Endothelial cell of umbilical vein (primary cell): ENCODE data around the gene EFHC2. TPM values are rescaled to one million over a fixed set of nuclear protein-coding genes. Genes with fewer than 3 reads are reported as not detected.

Experiments
- BruUV-seq: library from RNA; stranded (reverse); fragments of 400-500 nt; replicated peaks from 2 replicates; lab custom pipeline; 2021; lab: Mats Ljungman, UMichigan
- CTCF ChIA-PET: fragments of 300-600, 350-600 bp; sonication (Branson Sonifier 250); formaldehyde crosslinking; loops from one replicate; lab custom pipeline; 2021; ENCODE audit warnings: antibody characterized with exemption, inconsistent platforms; lab: Charles Lee
- POLR2A ChIA-PET: fragments of 300-600, 350-600 bp; sonication (Branson Sonifier 250); formaldehyde crosslinking; loops from one replicate; lab custom pipeline; 2021; ENCODE audit warnings: antibody characterized with exemption, inconsistent platforms; lab: Charles Lee
- DNase-seq: peaks from one replicate; pipeline ENCODE4 v3.0.0-alpha.2; 2011; ENCODE audit warnings: low read depth, low spot score
- FAIRE-seq: peaks from 2 replicates; lab custom pipeline; 2011; peaks lifted over from hg19 to GRCh38; lab: Jason Lieb, UNC
- H2AFZ ChIP-seq: 2 replicates; pipeline ENCODE4 v1.6.0; 2012; ENCODE audit warnings: low read depth, low read length, control low read depth, inconsistent platforms
- H3K27ac ChIP-seq: 2 replicates; pipeline ENCODE4 v1.5.1; 2011; ENCODE audit warnings: low read depth, mild to moderate bottlenecking, control low read depth, low read length, moderate library complexity; ENCODE audit not compliant: insufficient read depth
- H3K27me3 ChIP-seq, 2 experiments: 2 replicates each; pipeline versions ENCODE4 v1.6.0 to v1.6.1; 2011; ENCODE audit warnings: low read length in 2 of 2, mixed read lengths in 1 of 2; ENCODE audit not compliant: control insufficient read depth in 2 of 2, insufficient read depth in 2 of 2
- H3K36me3 ChIP-seq, 2 experiments: 2 replicates in 1 of 2; 3 replicates in 1 of 2; pipeline ENCODE4 v1.5.1; 2011; ENCODE audit warnings: low read length in 2 of 2, mild to moderate bottlenecking in 1 of 2, moderate library complexity in 1 of 2; ENCODE audit not compliant: control insufficient read depth in 2 of 2, insufficient read depth in 2 of 2; ENCODE audit errors: extremely low read depth in 1 of 2
- H3K4me1 ChIP-seq: 3 replicates; pipeline ENCODE4 v1.5.1; 2011; ENCODE audit warnings: mild to moderate bottlenecking, low read length; ENCODE audit not compliant: control insufficient read depth, insufficient read depth; ENCODE audit errors: extremely low read depth
- H3K4me2 ChIP-seq: 2 replicates; pipeline ENCODE4 v1.6.1; 2011; ENCODE audit warnings: low read length, control low read depth, mixed read lengths; ENCODE audit not compliant: insufficient read depth
- H3K4me3 ChIP-seq, 3 experiments: fragments of 200-600 bp in 1 of 3; sonication (generic), shearing (Covaris generic) in 1 of 3; replicated peaks in 1 of 3; 2 replicates each; pipeline ENCODE4 v1.5.1; 2011 to 2016; ENCODE audit warnings: control low read depth in 3 of 3, low read length in 3 of 3, mild to moderate bottlenecking in 2 of 3, inconsistent platforms in 1 of 3, low read depth in 1 of 3, moderate library complexity in 1 of 3; ENCODE audit not compliant: insufficient read depth in 1 of 3
- H3K79me2 ChIP-seq: 2 replicates; pipeline ENCODE4 v1.6.0; 2012; ENCODE audit warnings: low read length, inconsistent platforms; ENCODE audit not compliant: control insufficient read depth, insufficient read depth
- H3K9ac ChIP-seq: replicated peaks from 2 replicates; pipeline ENCODE3; 2011; ENCODE audit warnings: low read length, control low read depth; ENCODE audit not compliant: insufficient read depth; ENCODE audit errors: extremely low read depth
- H3K9me1 ChIP-seq: replicated peaks from 3 replicates; pipeline ENCODE4 v1.6.0; 2011; ENCODE audit warnings: mild to moderate bottlenecking, low read length; ENCODE audit not compliant: control insufficient read depth, insufficient read depth; ENCODE audit errors: extremely low read depth
- H3K9me3 ChIP-seq: replicated peaks from 2 replicates; pipeline ENCODE4 v1.5.1; 2012; ENCODE audit warnings: low read length, inconsistent platforms; ENCODE audit not compliant: control insufficient read depth, insufficient read depth
- H4K20me1 ChIP-seq: replicated peaks from 2 replicates; pipeline ENCODE3; 2011; ENCODE audit warnings: mild to moderate bottlenecking, low read length; ENCODE audit not compliant: control insufficient read depth, insufficient read depth; ENCODE audit errors: extremely low read depth
- EZH2 ChIP-seq: IDR thresholded peaks from 2 replicates; pipeline ENCODE4 v1.6.1; 2012; ENCODE audit warnings: borderline replicate concordance, low read depth, mild to moderate bottlenecking, moderate library complexity, low read length, inconsistent platforms; ENCODE audit not compliant: severe bottlenecking
- FOS ChIP-seq: IDR thresholded peaks from 2 replicates; pipeline ENCODE4 v1.6.1; 2011; ENCODE audit warnings: mild to moderate bottlenecking, low read length, moderate library complexity, borderline replicate concordance; ENCODE audit not compliant: insufficient read depth
- GATA2 ChIP-seq: IDR thresholded peaks from 2 replicates; pipeline ENCODE4 v1.7.0; 2011; ENCODE audit warnings: low read depth, mild to moderate bottlenecking, moderate library complexity, mixed read lengths, low read length; ENCODE audit not compliant: insufficient read length, insufficient read depth
- JUN ChIP-seq: IDR thresholded peaks from 2 replicates; pipeline ENCODE4 v1.6.1; 2011; ENCODE audit warnings: borderline replicate concordance, low read depth; ENCODE audit not compliant: insufficient read length, insufficient read depth
- MYC ChIP-seq: IDR thresholded peaks from one replicate; pipeline ENCODE4 v1.6.1; 2011; ENCODE audit warnings: mild to moderate bottlenecking, low read depth, low read length
- POLR2A ChIP-seq: IDR thresholded peaks from 2 replicates; pipeline ENCODE4 v1.6.1; 2012; ENCODE audit warnings: low read depth, mild to moderate bottlenecking, control low read depth, low read length
- POLR2AphosphoS5 ChIP-seq: IDR thresholded peaks from 2 replicates; pipeline ENCODE4 v1.6.1; 2012; ENCODE audit warnings: low read depth, mild to moderate bottlenecking, control low read depth, low read length, moderate library complexity; ENCODE audit not compliant: insufficient read depth
- dilution Hi-C: fragments of 300-500 bp; cut with MboI; formaldehyde crosslinking; loops from one replicate; pipeline ENCODE4 v1.15.0; 2019; ENCODE audit warnings: low sequenced_read_pairs; ENCODE audit not compliant: extremely low pct_ligation_motif_present
- intact Hi-C: fragments of 100-400 bp; cut with micrococcal nuclease; formaldehyde crosslinking; loops from one replicate; pipeline ENCODE4 v1.10.0; 2022
- polyA plus RNA-seq, 4 experiments: library from polyadenylated mRNA; depleted of rRNA in 3 of 4; stranded (reverse) in 3 of 4; unstranded in 1 of 4; fragments of >200 nt; gene quantifications; 2 replicates each; pipeline versions ENCODE4 v1.2.1 to v1.2.3, GENCODE V29; 2011 to 2012; ENCODE audit warnings: missing spikeins in 1 of 4
- total RNA-seq: library from RNA; stranded (reverse); gene quantifications from 2 replicates; pipeline ENCODE4 v1.2.3, GENCODE V29; 2021
- TF ChIP-seq, protein P1 (sequence below), 2 donors: IDR thresholded peaks; 1 replicate in 1 of 2; 2 replicates in 1 of 2; pipeline ENCODE4 v1.5.1; 2011; ENCODE audit warnings: low read length in 2 of 2, mild to moderate bottlenecking in 2 of 2, moderate library complexity in 2 of 2, control low read depth in 1 of 2, inconsistent platforms in 1 of 2, low read depth in 1 of 2; ENCODE audit not compliant: insufficient read depth in 1 of 2; ENCODE audit errors: extremely low read depth in 1 of 2
- TF ChIP-seq, protein P2 (sequence below): IDR thresholded peaks from 2 replicates; pipeline ENCODE4 v1.6.1; 2011; ENCODE audit not compliant: insufficient read depth, insufficient read length

EFHC2 gene
- total and polyA plus RNA-seq, 2 donors (not counting 3 experiments of a cell fraction or from before 2014, with no cell fraction given): not detected

DNA sequence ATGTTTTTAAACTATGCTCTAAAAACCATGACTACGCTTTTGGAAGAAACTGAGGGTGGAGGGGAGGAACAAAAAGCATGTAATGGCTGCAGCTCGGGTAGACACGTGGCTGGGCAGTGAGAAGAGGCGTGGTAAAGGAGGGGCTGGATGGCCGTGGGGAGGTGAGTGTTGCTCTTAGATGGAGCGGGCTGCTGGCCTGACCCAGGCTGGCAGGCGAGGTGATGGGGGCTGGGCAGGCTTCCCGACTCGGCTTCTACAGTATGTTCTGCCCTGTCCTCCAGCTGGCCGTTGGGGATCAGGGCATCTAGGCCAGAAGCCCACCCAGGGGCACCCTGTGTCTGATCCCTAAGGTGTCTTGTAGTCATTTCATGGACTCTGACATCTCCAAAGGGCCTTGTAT lies 60.7 kb downstream of the EFHC2 start:
- Histone ChIP-seq H4K20me1 (no peaks in the 10 kb centered on the region), H3K4me3 (no peak overlapping the region), H3K9me3 (no peaks in the 10 kb centered on the region), H3K4me2 (no peak overlapping the region), H3K27me3 (no peaks in the 10 kb centered on the region), H3K9me1 (no peaks in the 10 kb centered on the region), H3K9ac (no peak overlapping the region), H2AFZ (no peak overlapping the region), H3K27ac (no peak overlapping the region), H3K4me1 (no peaks in the 10 kb centered on the region), H3K36me3 (no peaks in the 10 kb centered on the region), H3K79me2 (no peaks in the 10 kb centered on the region)
- no peak for DNase-seq
- ChIA-PET CTCF (no interaction called here), POLR2A (no interaction called here)
- FAIRE-seq: no peak
- intact Hi-C loops: no loop called here
- BruUV-seq: no TSS peak
- TF ChIP-seq, protein P1, sequence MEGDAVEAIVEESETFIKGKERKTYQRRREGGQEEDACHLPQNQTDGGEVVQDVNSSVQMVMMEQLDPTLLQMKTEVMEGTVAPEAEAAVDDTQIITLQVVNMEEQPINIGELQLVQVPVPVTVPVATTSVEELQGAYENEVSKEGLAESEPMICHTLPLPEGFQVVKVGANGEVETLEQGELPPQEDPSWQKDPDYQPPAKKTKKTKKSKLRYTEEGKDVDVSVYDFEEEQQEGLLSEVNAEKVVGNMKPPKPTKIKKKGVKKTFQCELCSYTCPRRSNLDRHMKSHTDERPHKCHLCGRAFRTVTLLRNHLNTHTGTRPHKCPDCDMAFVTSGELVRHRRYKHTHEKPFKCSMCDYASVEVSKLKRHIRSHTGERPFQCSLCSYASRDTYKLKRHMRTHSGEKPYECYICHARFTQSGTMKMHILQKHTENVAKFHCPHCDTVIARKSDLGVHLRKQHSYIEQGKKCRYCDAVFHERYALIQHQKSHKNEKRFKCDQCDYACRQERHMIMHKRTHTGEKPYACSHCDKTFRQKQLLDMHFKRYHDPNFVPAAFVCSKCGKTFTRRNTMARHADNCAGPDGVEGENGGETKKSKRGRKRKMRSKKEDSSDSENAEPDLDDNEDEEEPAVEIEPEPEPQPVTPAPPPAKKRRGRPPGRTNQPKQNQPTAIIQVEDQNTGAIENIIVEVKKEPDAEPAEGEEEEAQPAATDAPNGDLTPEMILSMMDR (IDR thresholded peaks at IDR 0.05; ENCODE audit: extremely low read depth in 1 of 2, insufficient read depth in 1 of 2, low read depth in 1 of 2, low read length in 2 of 2): no peak
- no peak for TF ChIP-seq FOS
- TF ChIP-seq MYC: no peak
- no peak for TF ChIP-seq POLR2AphosphoS5
- no peak for TF ChIP-seq POLR2A
- no peak for TF ChIP-seq GATA2
- no peak for TF ChIP-seq EZH2
- no peak for TF ChIP-seq JUN
- TF ChIP-seq, protein P2, sequence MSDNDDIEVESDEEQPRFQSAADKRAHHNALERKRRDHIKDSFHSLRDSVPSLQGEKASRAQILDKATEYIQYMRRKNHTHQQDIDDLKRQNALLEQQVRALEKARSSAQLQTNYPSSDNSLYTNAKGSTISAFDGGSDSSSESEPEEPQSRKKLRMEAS: no peak
- dilution Hi-C loops: no loop called here
